Measurements from ENCODE around the gene PTGR2.
"Not testable (repeated sequence)": the region's sequence is repeated elsewhere in the genome, so short reads cannot be mapped to it uniquely, and the experiment has no call there.

DNA sequence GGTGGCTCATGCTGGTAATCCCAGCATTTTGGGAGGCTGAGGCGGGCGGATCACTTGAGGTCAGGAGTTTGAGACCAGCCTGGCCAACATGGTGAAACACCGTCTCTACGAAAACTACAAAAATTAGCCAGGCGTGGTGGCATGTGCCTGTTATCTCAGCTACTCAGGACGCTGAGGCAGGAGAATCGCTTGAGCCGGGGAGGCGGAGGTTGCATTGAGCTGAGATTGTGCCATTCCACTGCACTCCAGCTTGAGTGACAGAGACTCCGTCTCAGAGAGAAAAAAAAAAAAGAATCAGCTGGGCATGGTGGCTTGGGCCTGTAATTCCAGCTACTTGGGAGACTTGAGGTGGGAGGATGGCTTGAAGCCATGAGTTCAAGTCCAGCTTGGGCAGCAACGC is 18.1 kb downstream of the PTGR2 start:
- TF ChIP-seq CTCF (IDR thresholded peaks at IDR 0.05); ZFX (IDR thresholded peaks at IDR 0.05; ENCODE audit: borderline replicate concordance): not testable (repeated sequence)
